Prostate gland (tissue), 2 donors: Measurements from ENCODE around the gene RAD51B. TPM values are rescaled to one million over a fixed set of nuclear protein-coding genes. Genes with fewer than 3 reads are reported as not detected.

ENCODE experiments used
- DNase-seq: peaks from one replicate; pipeline ENCODE4 v3.0.0-alpha.2; 2019; ENCODE audit warnings: low spot score
- H3K27ac ChIP-seq, 2 donors: fragments of 200-600 bp; sonication (generic); 2 replicates each; pipeline ENCODE4 v1.5.1; 2017 to 2019
- H3K27me3 ChIP-seq: fragments of 200-600 bp; sonication (generic); replicated peaks from 2 replicates; pipeline ENCODE4 v1.5.1; 2019; ENCODE audit not compliant: insufficient read depth
- H3K36me3 ChIP-seq, 2 donors: fragments of 200-600 bp; sonication (generic); 1 replicate in 1 of 2; 2 replicates in 1 of 2; pipeline versions ENCODE4 v1.5.1 to v1.8.1; 2017 to 2019
- H3K4me1 ChIP-seq: fragments of 200-600 bp; sonication (generic); replicated peaks from 2 replicates; pipeline ENCODE4 v1.5.1; 2019
- H3K4me3 ChIP-seq, 2 donors: fragments of 200-600 bp; sonication (generic); 2 replicates each; pipeline ENCODE4 v1.5.1; 2017 to 2019
- H3K9me3 ChIP-seq: fragments of 200-600 bp; sonication (generic); 2 replicates; pipeline ENCODE4 v1.5.1; 2017
- POLR2A ChIP-seq: fragments of 450-650 bp; IDR thresholded peaks from one replicate; pipeline ENCODE4 v1.6.1; 2016; ENCODE audit warnings: antibody characterized with exemption, mild to moderate bottlenecking
- POLR2AphosphoS5 ChIP-seq: sonication (generic); formaldehyde crosslinking; IDR thresholded peaks from one replicate; pipeline ENCODE4 v1.6.1; 2017; ENCODE audit warnings: antibody characterized with exemption
- WGBS: methylation state at CpG from one replicate; pipeline ENCODE4 v1.1.5; 2018; 5-methylcytosine and 5-hydroxymethylcytosine counted together
- intact Hi-C: fragments of 100-400 bp; cut with DNase I; formaldehyde crosslinking; loops from one replicate; pipeline ENCODE4 v1.14.2; 2022
- total RNA-seq, 2 donors: library from RNA; depleted of rRNA; stranded (reverse); fragments of >200 nt; gene quantifications; one replicate each; pipeline ENCODE4 v1.1.0, GENCODE V29; 2016
- TF ChIP-seq, protein P1 (sequence below), 4 experiments: fragments of 200-600 bp in 2 of 4; fragments of 450-650 bp in 2 of 4; sonication (generic) in 2 of 4; IDR thresholded peaks; 1 replicate in 3 of 4; 2 replicates in 1 of 4; pipeline ENCODE4 v1.5.1; 2016 to 2019; ENCODE audit warnings: antibody characterized with exemption in 4 of 4, mild to moderate bottlenecking in 2 of 4, moderate library complexity in 2 of 4

RAD51B gene
- total RNA-seq, 2 donors from 2014 or later: 14.9 to 35.8 TPM

DNA sequence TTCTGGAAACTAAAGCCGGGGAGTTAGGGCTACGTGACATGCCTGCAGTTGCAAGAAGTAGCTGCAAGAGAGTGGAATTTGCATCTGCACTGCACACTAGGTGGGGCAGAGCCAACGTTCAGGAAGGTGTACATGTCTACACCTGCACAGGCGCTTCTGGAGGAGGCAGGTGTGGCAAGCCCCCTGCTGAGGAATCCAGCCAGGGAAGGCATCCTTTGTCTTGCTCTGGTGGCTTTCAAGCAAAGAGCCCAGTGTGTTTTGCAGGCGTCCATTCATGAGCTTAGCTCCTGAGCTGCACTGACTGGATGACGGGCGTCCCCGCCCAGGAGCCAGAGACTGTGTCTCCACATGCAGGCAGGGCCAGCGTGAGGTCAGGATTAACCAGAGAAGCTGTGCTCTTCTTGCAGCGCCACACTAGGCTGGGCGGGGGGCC is 856.9 kb downstream of the RAD51B start:
- H3K4me3 ChIP-seq: no peak overlapping the region
- intact Hi-C loops: loop anchor here (5.0 kb wide), 1 partner anchor 106 kb away; no protein-coding TSS in a partner anchor
- peak overlapping the region in 1 of 2 donors; percentile 43 for H3K27ac ChIP-seq
- peak; percentile 76 for DNase-seq
- H3K4me1 ChIP-seq: peaks cover 7% of the 10 kb centered on the region
- TF ChIP-seq POLR2A (no peak), POLR2AphosphoS5 (peak; percentile 74)
- TF ChIP-seq, protein P1, sequence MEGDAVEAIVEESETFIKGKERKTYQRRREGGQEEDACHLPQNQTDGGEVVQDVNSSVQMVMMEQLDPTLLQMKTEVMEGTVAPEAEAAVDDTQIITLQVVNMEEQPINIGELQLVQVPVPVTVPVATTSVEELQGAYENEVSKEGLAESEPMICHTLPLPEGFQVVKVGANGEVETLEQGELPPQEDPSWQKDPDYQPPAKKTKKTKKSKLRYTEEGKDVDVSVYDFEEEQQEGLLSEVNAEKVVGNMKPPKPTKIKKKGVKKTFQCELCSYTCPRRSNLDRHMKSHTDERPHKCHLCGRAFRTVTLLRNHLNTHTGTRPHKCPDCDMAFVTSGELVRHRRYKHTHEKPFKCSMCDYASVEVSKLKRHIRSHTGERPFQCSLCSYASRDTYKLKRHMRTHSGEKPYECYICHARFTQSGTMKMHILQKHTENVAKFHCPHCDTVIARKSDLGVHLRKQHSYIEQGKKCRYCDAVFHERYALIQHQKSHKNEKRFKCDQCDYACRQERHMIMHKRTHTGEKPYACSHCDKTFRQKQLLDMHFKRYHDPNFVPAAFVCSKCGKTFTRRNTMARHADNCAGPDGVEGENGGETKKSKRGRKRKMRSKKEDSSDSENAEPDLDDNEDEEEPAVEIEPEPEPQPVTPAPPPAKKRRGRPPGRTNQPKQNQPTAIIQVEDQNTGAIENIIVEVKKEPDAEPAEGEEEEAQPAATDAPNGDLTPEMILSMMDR (IDR thresholded peaks at IDR 0.05): peak in 1 of 4 experiments; percentile 19
- H3K27me3 ChIP-seq: no peaks in the 10 kb centered on the region
- 41% methylated on average over 10 of the region's 11 CpGs for WGBS
- H3K9me3 ChIP-seq: no peaks in the 10 kb centered on the region
- no peaks in the 10 kb centered on the region for H3K36me3 ChIP-seq

DNA sequence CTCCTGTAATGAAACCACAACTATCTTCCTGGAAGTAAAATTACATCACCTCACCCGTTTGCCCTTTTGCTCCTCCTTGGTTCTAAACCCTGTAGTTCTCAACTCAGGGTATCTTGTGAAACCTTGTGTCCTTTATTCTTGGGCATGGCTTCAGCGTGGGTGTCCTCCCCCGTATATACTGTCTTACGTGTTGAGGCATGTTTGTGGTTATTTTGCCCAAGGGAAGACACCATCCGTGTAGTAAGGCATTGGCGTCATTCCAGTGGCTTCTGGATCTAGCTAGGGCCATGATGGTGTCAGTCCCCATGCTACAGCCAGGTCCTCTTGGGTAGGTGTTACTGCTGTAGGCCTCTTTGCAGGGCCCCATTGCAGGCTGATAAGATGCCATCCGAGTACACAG is 857.9 kb downstream of the RAD51B start:
- WGBS: 56% methylated on average over 7 of the region's 7 CpGs
- Histone ChIP-seq H3K4me1 (no peaks in the 10 kb centered on the region), H3K27ac (no peak overlapping the region), H3K36me3 (no peaks in the 10 kb centered on the region), H3K9me3 (no peaks in the 10 kb centered on the region), H3K27me3 (no peaks in the 10 kb centered on the region), H3K4me3 (no peak overlapping the region)
- DNase-seq: no peak
- TF ChIP-seq, protein P1 (IDR thresholded peaks at IDR 0.05): no peak
- no peak for TF ChIP-seq POLR2A
- TF ChIP-seq POLR2AphosphoS5: no peak
- intact Hi-C loops: loop anchor here (5.0 kb wide), 1 partner anchor 105 kb away; no protein-coding TSS in a partner anchor

DNA sequence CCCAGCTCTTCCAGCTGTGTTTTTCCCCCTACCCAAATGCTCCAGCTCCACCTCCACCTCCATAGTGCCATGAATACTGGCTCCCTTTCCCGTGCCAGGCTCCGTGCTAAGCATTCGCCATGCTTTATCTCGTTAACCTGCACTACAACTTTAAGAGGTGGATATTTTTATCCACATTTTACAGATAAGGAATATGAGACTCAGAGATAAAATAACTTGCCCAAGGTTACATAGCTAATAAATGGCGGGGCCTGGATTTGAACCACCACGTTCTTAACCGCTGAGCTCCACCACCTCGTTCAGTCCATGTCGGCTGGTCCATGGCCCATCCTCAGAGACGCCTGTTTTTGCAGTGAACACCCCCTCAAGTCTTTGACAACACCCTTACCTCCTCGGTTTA is 858.3 kb downstream of the RAD51B start:
- DNase-seq: no peak
- TF ChIP-seq, protein P1 (IDR thresholded peaks at IDR 0.05): no peak
- TF ChIP-seq POLR2AphosphoS5: no peak
- TF ChIP-seq POLR2A: no peak
- Histone ChIP-seq H3K4me1 (no peaks in the 10 kb centered on the region), H3K36me3 (no peaks in the 10 kb centered on the region), H3K27me3 (no peaks in the 10 kb centered on the region), H3K9me3 (no peaks in the 10 kb centered on the region), H3K27ac (no peak overlapping the region), H3K4me3 (no peak overlapping the region)
- 85% methylated on average over 11 of the region's 11 CpGs for WGBS
- intact Hi-C loops: loop anchor here (5.0 kb wide), 1 partner anchor 104 kb away; no protein-coding TSS in a partner anchor

DNA sequence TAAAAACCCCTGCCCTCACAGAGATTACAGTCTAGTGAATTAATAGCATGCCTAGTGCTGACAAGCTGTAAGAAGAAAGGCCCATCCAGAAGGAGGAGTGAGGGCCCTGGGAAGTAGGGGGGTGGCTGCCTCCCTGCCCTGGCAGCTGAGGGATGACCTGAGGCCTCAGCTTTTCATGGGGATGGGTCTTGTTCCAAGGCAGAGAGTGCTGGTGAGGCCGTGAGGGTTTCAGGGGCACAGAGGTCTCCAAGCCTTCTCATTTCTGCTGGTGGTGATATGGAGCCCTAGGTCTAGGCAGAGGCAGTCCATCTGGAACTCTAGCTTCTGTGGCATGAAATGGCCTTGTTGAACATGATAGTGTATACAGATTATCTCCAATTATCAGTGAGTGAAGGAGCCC is 858.9 kb downstream of the RAD51B start:
- Histone ChIP-seq H3K27me3 (no peaks in the 10 kb centered on the region), H3K27ac (no peak overlapping the region), H3K36me3 (no peaks in the 10 kb centered on the region), H3K9me3 (no peaks in the 10 kb centered on the region), H3K4me3 (no peak overlapping the region), H3K4me1 (no peaks in the 10 kb centered on the region)
- intact Hi-C loops: loop anchor here (5.0 kb wide), 1 partner anchor 104 kb away; no protein-coding TSS in a partner anchor
- TF ChIP-seq, protein P1 (IDR thresholded peaks at IDR 0.05): no peak
- TF ChIP-seq POLR2AphosphoS5 (no peak), POLR2A (no peak)
- WGBS: 91% methylated on average over 1 of the region's 1 CpG
- no peak for DNase-seq

DNA sequence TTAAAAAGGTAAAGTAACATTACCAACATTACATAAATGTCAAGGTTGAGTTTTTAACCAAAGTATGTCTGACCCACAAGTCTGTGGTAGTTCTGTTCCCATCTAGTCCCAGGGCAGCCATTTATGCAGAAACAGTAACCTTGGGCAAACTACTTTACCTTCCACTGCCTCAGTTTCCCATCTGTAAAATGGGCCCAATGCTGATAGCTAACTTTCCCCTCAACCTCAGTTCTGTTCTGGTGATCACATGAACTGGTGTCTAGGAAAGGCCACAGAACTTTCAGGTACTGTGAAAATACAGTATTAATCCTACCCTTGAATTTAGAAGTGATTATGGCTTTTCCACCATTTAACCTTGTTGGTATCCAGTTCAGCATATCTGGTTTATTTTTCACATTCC is 859.7 kb downstream of the RAD51B start:
- H3K4me1 ChIP-seq: no peaks in the 10 kb centered on the region
- H3K4me3 ChIP-seq: no peak overlapping the region
- no peak for DNase-seq
- no peaks in the 10 kb centered on the region for H3K36me3 ChIP-seq
- no peaks in the 10 kb centered on the region for H3K27me3 ChIP-seq
- TF ChIP-seq, protein P1 (IDR thresholded peaks at IDR 0.05): no peak
- TF ChIP-seq POLR2AphosphoS5 (no peak), POLR2A (no peak)
- H3K27ac ChIP-seq: no peak overlapping the region
- intact Hi-C loops: loop anchor here (5.0 kb wide), 1 partner anchor 103 kb away; no protein-coding TSS in a partner anchor
- H3K9me3 ChIP-seq: no peaks in the 10 kb centered on the region
